MV-4-11 (cell line): Measurements from ENCODE around the gene BLOC1S5.
A peak's percentile ranks its signal among the peaks of the same experiment; 100 is the strongest.
"Not testable (repeated sequence)": the region's sequence is repeated elsewhere in the genome, so short reads cannot be mapped to it uniquely, and the experiment has no call there.

Source experiments
- DNase-seq: peaks from one replicate; lab custom pipeline; 2025; lab: John Stamatoyannopoulos, UW

Gene BLOC1S5

DNA sequence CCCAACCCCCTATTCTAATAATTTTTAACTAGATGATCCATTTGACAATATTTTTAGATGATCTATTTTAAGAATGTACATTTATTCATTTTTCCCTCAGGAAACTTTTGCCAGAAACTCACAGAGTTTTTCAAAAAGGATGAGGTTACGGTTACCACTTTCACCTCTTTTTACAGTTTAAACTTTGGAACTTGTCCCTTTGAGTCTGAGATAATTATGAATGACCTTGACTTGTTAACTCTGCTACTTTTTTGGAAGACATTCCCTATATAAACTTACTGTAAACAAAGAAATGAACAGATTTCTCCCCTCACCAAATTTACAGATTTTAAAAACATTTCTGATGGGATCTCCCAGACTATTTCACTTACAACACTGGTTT, 18.4 kb upstream of the BLOC1S5 start:
- DNase-seq = no peak

DNA sequence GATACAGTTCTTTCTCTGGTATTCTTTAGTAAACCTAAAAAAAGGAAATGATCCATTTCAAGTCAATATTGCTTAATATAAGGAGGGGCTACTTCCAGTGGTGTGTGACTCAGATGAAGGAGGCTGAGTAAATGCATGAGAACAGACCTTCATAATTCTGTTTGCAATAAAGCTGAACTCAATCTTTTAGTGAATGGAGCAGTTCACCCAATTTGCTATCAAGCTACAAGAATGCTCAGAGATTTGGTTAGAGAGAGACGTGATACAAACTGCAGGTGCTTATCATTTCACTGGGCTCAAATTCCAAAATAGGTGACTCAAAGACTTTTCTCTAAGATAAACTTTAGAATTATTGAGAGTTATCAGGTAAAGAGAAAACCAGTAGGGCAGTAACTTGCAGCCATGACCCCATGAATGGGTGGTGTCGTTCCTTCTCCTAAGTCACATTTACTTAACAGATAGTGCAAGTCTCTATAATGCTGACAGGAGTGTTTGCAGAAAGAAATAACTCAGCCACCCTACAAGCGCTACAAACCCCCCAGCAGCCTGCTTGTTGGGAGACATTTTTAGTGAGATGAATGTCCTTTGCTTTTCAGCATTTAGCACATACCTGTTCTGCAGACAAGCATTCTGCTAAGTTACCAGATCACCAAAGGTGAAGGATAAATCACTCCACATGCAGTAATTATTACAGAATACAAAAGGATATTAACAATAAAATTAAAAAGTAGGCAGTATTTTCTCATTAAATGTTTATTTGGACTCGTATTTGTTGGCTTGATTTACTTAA, 16.4 kb upstream of the BLOC1S5 start:
- peak; percentile 89 for DNase-seq

DNA sequence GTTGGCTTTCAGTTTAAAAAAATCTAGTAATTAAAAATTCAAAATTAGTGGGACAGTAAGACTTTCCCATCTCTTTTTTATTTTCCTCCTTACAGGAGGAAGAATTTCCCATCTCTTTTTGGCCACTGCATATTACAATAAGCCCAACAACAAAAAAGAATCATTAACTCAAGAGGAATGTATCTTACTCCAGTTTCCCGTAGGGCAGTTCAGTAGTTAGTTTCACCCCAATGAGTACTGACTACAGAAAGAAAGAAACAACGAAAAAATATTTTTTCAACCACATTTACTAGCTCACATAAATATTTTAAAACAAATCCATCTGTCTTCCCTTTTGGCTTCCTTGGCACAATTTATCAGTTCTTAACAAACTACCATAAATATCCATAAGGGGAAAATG, 14.9 kb upstream of the BLOC1S5 start:
- no peak for DNase-seq

DNA sequence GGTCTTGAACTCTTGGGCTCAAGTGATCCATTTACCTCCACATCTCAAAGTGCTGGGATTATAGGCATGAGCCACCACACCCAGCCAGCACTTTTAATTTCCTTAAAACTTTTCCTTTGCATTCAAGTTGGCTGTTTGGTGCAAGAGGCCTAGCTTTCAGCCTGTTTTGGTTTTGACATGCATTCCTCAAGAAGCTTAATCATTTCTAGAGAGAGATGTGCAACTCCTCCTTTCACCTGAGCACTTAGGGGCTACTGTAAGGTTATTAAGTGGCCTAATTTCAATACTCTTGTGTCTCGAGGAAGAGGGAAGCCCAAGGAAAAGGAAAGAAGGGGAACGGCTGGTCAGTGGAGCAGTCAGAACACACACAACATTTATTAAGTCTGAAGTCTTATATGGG, 13.8 kb upstream of the BLOC1S5 start:
- DNase-seq = no peak

DNA sequence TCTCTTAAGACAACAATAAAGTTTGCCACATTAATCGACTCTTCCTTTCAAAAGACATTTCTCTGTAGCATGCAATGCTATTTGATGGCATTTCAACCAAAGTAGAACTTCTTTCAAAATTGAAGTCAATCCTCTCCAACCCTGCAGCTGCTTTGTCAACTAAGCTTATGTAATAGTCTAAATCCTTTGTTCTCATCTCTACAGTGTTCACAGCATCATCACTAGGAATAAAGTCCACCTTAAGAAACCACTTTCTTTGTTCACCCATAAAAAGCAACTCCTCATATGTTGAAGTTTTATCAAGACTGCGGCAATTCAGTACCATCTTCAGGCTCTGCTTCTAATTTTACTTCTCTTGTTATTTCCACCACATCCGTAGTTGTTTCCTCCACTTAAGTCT, 11.5 kb upstream of the BLOC1S5 start:
- peak; percentile 60 for DNase-seq

DNA sequence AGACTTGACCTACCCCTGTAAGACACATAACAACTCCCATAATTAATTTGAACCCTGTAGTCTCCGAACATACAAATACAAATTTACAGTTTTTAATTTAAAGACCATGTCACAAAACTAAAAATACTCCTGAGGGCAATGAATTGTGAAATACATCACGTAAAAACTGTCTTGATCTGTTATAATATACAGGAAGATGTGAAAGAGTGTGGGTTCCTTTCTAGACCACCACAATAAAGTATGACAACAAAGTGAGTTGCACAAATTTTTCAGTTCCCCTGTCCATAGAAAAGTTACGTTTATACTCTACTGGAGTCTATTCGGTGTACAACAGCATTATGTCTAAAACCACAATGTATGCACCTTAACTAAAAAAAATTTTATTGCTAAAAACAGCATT, 11.0 kb upstream of the BLOC1S5 start:
- DNase-seq = peak; percentile 74

DNA sequence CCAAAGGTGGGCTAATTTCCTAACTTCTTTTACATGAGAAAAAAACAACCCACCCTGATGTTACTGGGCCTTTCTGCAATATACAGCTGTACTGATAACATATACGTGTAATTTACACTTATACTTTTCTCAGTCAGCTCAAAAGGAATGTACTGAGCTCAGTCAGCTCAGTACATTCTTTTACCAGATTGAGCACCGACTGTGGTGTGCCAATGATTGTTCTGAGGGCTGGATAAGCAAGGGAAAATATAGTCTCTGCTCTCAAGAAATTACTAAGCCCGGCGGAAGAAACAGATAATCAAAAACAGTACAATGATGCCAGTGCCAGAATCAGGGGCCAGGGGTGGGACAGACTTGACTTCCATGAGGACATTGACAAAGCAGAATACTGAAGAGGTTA, 10.0 kb upstream of the BLOC1S5 start:
- no peak for DNase-seq

DNA sequence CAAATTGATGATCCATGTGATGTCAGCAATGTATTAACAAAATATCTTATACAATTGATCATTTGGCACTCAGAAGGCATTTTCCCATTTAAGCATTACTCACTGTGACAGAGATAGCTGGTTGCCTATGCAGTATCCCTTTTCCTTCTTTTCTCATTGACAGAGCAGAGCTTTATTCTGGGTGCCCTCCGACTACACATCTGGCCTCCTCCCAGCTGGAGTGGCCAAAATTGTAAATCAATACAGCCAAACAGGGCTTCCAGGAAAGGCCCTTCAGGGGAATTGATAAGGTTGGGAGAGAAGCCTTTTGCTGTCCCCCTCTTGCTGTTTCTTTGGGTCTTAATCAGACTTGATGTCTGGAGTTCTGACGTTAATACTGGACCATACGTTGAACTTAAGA, 9.6 kb upstream of the BLOC1S5 start:
- DNase-seq = no peak

DNA sequence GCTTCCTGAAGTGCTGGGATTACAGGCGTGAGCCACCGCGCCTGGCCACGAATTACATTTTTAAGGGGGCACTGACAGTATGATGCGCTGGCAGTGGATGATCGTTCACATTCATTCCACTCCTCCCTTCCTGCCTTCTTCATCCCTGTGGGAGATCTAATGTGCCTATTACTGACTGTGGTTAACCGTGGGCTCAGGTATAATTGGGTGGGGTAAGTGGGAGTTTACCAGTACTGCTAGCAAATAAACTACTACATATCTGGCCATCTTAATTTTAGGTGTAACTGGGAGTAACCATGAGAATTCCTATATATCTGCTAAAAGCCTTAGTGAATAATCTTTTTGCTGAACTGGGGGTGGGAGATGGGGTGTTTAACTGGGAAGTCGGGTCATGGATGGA, 6.5 kb upstream of the BLOC1S5 start:
- no peak for DNase-seq

DNA sequence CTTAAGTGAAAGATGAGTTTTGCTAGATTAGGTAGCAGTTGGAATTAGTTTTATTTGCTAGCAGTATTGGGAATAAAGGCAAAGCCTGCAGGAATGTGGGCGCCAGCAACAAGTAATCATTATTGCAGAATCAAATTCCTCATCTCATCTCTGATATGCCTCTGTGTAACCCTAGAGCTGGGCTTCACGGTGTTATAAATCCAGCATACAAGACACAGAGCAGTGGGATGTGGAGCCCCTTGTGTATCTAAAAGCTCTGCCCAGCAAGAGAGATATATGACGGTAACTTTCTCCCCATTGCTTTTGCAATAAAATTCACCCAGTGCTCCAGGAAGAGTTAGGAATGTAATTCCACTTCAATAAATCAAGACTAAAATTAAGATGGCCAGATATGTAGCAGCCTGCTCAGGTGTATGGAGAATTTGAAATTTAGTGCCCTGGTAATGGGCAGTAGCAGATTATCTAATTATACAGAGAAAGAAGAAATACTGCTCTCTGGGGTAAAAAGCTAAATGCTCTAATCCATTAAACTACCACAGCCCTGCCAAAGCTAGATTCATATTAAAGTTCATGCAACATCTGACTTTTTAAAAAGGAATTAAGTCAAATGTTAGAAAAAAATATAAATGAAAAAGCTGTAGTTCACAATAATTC, 5.6 kb upstream of the BLOC1S5 start:
- DNase-seq = no peak

DNA sequence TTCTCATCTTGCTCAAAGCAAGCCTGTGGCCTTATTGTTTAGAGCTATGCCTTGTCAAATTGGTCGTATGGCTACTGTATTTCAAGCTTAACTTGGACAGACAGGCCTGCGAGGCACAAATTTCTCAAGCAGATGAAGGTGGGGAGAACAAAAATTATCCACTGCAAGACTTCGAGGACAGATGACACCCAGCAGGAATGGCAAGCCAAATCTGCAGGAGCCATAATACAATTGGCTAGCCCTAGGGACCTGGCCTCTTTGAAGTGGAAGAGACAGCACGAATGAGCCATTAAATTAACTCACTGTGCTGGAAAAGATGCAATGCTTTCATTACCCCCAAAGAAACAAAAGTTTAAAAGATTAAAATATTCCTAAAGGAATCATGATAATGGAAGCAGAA, 5.0 kb upstream of the BLOC1S5 start:
- no peak for DNase-seq

DNA sequence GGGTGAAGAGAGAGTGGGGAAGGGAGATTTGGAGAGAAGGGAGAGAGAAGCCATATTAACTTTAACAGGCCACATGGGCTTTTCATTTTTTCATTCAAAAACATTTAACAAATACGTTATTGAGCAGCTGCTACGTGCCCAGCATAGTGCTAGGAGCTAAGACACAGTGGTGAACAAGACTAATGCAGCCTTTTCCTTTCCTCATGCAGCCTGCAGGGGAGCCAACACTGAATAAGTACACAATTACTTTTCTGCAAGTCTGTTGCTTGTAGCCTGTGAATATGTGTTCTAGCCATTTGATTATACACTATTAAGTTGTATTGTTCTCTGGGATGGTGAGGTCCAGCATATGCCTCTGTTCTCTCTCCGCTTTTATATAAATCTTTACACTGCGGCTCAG, 1.9 kb upstream of the BLOC1S5 start:
- peak; percentile 12 for DNase-seq

DNA sequence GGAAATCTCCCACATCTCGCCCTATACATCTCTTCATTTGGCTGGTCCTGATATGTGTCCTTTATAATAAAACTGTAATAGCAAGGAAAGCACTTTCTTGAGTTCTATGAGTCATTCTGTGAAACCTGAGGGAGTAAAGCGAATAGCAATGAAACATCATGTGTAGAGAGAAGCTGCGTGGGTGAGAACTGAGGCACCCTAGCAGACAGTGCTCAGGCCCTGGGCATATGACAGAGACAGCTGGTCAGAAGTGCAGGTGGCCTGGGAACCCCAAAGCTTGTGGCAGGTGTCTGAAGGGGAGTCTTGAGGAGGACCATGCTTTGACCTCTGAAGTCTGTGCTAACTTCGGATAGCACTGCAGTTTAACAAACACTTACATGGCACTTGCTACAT, 1.3 kb upstream of the BLOC1S5 start:
- DNase-seq = no peak

DNA sequence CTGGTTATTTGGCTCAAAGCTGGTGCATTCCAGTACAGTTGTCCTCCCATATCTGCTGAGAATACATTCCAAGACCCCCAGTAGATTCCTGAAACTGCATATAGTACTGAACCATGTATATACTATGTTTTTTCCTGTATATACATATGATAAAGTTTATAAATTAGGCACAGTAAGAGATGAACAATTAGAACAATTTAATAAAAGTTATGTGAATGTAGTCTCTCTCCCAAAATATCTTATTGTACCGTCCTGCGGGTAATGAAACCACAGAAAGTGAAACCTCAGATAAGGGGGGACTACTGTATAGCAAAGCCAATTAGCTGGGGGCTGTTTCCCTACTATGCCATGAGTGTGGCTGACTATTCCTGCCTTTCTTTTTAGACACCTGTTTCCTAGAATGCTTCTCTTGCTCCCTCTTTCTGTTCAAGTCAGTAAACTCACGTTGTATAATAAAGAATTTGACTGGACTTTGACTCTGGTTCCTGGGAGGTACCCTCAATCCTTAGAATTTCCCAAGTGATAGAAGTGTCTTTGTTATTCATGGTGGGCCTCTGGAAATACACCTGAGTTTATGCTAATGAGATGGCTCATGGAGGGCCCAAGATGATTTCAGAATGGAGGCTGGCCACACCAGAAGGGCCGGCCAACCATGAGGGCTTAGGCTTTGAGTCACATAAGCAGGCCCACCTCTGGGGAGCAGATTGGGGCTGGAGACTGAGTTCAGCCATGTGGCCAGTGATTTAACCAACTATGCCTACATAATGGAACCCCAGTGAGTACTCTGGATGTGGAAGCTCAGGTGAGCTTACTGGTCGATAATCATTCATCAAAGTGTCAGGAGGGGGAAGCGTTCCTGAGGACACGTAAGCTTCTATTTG, 689 bp upstream of the BLOC1S5 start:
- DNase-seq = peak; percentile 13

DNA sequence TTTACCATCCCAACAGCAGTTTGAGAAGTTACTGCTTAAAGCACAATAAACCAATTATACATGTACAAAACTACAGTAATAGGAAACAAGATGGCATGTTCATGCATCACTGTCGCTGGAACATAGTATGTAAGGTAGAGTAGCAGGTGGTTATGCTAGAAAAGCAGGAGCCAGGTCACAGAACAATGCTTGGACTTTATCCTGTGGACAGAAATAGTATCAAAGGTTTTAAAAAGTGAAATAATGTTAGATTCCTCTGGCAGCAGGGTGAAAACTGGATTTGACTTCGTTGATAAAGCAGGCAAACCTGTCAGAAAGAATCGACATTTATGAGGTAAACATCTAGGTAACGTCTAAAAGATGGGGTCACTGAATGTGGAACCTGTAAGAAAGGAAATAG, 2.5 kb downstream of the BLOC1S5 start:
- no peak for DNase-seq

DNA sequence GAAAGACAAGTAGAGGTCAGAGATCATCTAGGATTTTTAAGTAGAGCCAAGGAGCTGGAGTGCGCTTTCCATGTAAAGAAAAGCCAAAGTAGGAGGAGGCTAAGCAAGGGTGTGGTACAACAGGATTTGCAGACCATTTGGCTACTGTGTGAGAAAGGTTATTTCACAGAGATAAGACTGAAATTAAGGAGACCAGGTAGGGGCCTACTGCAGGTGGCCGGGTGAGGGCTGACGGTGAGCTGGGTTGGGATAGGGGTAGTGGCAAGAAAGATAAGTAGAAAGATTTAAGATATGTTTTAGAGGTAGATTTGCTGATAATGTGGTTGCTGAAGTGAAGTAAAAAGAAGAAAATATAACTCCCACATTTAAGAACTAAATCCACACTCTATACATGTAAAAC, 3.8 kb downstream of the BLOC1S5 start:
- DNase-seq = no peak

DNA sequence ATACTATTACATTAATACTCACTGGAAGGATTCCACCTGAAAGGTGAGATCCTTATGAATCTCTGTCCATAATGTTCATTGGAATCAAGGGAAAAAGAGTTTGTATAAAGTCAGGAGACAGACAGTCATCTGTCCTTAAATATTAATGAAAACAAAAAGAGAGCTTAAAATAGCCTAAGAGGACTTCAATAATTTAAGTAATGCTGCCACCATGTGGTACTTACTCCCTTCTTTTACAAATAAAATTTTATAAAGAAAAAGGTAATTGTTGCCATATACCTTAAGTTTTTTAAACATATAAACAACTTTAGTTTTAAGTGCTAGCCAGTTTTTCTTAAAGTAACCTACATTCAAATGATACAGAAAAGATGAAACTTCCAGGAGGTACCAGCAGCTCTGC, 5.1 kb downstream of the BLOC1S5 start:
- peak; percentile 42 for DNase-seq

DNA sequence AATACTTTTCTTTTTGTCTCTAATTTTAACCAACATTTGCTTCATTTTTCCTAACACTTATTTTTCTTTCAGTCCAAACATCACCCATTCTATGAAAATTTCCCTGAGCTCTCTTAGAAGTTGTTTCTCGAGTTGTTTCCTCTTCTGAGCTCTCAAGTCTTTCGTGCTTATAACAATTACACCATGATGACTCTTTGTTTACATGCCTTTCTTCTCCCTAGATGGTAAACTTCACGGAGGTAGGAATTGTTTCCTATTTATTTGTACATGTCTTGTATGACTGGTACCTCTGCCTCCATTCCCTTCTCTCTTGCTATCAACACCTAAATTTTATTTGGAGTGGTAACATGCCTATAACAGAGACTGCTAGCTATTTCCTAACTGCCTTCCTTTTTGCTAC, 6.4 kb downstream of the BLOC1S5 start:
- no peak for DNase-seq

DNA sequence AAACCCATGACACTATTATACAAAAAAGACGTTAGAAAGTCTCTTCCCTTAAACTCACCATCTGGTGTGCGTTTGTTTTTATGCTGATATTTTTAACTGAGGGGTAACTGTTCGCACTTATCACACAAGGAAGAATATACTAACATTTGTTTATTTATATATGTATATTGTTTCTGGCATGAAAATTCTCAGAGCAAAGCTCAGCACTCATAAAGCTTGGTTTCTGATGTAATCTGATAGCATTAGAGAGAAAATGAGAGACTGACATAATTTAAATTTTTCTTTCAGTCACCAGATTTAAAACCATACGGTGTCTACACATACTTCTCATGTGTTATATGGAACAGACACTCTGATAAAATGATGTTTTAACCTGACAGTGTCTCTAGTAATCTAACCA, 6.9 kb downstream of the BLOC1S5 start:
- no peak for DNase-seq

DNA sequence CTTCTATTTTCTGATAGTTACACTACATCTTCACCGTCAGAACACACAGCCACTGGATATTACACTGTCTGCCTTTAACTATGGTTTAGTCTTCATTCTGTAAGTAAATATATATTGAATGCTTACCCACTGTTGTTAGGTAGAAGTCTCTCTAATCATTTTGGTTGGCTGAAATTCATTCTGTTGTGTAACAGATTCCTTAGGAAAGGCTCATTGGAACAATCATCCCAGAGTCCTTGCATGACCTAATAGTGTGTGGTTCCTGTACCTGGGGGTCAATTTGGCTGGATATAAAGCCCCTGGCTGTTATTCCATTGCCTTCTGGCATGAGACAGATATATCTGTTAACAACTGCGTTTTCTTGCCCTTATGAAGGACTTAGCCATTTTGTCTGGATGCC, 9.9 kb downstream of the BLOC1S5 start:
- DNase-seq = no peak

DNA sequence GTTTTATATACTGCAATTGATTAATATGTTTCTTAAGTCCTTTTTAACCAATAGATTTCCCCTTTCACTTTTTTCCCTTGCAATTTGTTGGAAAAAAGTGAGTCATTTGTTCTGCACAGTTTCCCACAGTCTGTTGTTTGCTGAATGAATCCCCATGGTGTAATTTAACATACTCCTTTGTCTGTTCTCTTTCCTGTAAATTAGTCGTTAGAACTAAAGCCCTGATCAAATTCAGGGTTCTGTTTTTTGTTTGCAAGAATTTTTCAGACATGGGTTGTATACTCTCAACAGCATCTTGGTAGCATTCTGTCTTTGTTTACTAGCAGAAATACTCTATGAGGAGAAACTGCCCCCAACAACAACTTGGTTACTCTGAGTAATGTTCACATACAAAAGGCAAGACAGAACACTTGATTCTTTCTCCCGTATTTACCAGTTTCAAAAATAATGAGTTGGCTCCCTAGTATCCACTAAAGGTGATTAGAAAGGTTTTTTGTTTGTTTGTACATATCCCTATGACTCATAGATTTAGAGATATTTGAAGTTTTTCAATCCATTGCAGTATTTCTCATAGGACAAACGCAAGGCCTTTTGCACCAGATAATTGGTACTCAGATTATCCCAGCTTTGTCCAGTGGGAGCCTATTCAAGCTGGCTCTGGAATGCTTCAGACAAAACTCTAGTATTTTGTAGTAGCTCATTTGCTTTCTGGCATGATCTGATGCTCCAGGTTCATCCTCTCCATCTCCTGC, 16.5 kb downstream of the BLOC1S5 start:
- no peak for DNase-seq

DNA sequence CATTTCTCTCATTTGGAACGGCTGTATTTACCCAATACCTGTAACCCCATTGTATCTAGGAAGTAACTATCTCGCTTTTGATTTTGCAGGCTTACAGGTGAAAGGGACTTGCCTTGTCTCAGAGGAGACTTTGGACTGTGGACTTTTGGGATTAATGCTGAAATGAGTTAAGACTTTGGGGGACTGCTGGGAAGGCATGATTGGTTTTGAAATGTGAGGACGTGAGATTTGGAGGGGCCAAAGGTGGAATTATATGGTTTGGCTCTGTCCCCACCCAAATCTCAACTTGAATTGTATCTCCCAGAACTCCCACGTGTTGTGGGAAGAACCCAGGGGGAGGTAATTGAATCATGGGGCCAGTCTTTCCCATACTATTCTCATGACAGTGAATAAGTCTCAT, 18.4 kb downstream of the BLOC1S5 start:
- DNase-seq = not testable (repeated sequence)
